ENCODE data around the gene NR1H4. TPM values are rescaled to one million over a fixed set of nuclear protein-coding genes. Genes with fewer than 3 reads are reported as not detected.

The NR1H4 gene
- polyA plus RNA-seq, 1 experiment = not detected

GRCh38 chr12:100578923-100579322 lies 105.3 kb downstream of the NR1H4 start:
- H3K9me3 ChIP-seq (ENCODE audit: control insufficient read depth, insufficient read depth, low read length) = peaks cover 9% of the 10 kb centered on the region
- TF ChIP-seq CTCF (IDR thresholded peaks at IDR 0.05; ENCODE audit: low read depth, low read length) = no peak
- no peak for DNase-seq (ENCODE audit: low read depth, low spot score)
- ChIA-PET POLR2A (no interaction called here), CTCF (no interaction called here)
- no peaks in the 10 kb centered on the region for H3K27me3 ChIP-seq (ENCODE audit: control insufficient read depth, insufficient read depth, low read length)
- H3K4me3 ChIP-seq (ENCODE audit: low read depth, low read length) = no peak overlapping the region
- H3K27ac ChIP-seq (ENCODE audit: low read depth, low read length) = no peak overlapping the region

DNA sequence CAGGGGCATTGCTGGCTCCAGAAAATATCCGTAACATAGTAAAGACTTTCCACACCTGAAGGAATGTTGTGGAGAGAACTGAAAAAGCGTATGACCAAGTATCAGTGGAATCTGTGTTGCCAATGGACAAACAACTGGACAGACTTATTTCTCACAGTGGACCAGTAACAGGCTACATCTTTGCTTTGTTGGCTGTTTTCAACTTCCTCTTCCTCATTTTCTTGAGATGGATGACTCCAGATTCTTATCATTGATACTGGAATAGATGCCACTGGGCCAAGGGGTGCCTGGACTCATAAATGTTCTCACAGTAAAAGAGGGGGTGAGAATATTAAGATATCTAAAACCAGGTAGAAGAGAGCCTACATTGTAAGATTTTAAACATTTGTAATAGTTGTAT lies 106.2 kb downstream of the NR1H4 start:
- ChIA-PET POLR2A (no interaction called here), CTCF (no interaction called here)
- Histone ChIP-seq H3K27me3 (ENCODE audit: control insufficient read depth, insufficient read depth, low read length) (no peaks in the 10 kb centered on the region), H3K27ac (ENCODE audit: low read depth, low read length) (no peak overlapping the region), H3K4me3 (ENCODE audit: low read depth, low read length) (no peak overlapping the region), H3K9me3 (ENCODE audit: control insufficient read depth, insufficient read depth, low read length) (peaks cover 9% of the 10 kb centered on the region; the same call in 1 of the 2 replicates)
- DNase-seq (ENCODE audit: low read depth, low spot score) = no peak
- no peak for TF ChIP-seq CTCF (IDR thresholded peaks at IDR 0.05; ENCODE audit: low read depth, low read length)

DNA sequence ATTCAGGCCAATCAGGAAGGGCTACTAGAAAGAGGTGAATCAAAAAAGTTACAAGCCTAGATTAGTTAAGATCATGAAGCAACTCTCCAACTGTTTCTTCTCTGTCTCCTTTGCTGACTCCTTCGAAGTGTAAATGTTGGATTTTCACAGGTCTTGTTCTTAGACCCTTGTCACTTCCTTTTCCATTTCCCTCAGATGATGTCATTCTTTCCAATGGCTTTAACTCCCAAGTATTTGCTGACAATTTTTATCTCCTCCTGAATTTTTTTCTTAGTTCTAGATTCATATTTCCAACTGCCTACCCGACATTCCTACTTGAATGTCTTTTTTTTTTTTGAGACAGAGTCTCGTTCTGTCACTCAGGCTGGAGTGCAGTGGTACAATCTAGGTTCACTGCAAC lies 110.6 kb downstream of the NR1H4 start:
- Histone ChIP-seq H3K27ac (ENCODE audit: low read depth, low read length) (no peak overlapping the region), H3K9me3 (ENCODE audit: control insufficient read depth, insufficient read depth, low read length) (peaks cover 12% of the 10 kb centered on the region), H3K27me3 (ENCODE audit: control insufficient read depth, insufficient read depth, low read length) (no peaks in the 10 kb centered on the region), H3K4me3 (ENCODE audit: low read depth, low read length) (no peak overlapping the region)
- POLR2A ChIA-PET = no interaction called here
- DNase-seq (ENCODE audit: low read depth, low spot score) = no peak
- CTCF ChIA-PET = no interaction called here
- no peak for TF ChIP-seq CTCF (IDR thresholded peaks at IDR 0.05; ENCODE audit: low read depth, low read length)

DNA sequence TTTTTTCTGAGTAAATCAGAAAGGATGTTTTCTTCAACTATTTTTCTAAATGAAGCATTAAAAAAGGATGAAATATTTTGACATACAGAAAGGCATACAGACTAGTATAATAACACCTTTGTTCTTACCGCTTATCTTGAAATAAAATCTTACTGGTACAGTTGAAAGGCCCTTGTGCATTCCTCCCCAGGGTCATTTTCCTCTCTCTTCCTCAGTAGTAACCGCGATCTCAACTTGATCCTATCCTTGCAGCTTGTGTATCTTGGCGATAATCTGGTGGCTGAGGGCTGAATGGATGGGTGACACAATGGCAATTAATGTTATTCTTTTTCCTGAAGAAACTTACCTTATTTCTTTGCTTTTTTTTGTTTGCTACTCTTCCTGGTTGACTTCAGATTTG lies 118.3 kb downstream of the NR1H4 start:
- ChIA-PET POLR2A (no interaction called here), CTCF (no interaction called here)
- H3K9me3 ChIP-seq (ENCODE audit: control insufficient read depth, insufficient read depth, low read length) = peaks cover 3% of the 10 kb centered on the region
- no peak for TF ChIP-seq CTCF (IDR thresholded peaks at IDR 0.05; ENCODE audit: low read depth, low read length)
- no peak overlapping the region for H3K4me3 ChIP-seq (ENCODE audit: low read depth, low read length)
- DNase-seq (ENCODE audit: low read depth, low spot score) = no peak
- H3K27ac ChIP-seq (ENCODE audit: low read depth, low read length) = no peak overlapping the region
- no peaks in the 10 kb centered on the region for H3K27me3 ChIP-seq (ENCODE audit: control insufficient read depth, insufficient read depth, low read length)

DNA sequence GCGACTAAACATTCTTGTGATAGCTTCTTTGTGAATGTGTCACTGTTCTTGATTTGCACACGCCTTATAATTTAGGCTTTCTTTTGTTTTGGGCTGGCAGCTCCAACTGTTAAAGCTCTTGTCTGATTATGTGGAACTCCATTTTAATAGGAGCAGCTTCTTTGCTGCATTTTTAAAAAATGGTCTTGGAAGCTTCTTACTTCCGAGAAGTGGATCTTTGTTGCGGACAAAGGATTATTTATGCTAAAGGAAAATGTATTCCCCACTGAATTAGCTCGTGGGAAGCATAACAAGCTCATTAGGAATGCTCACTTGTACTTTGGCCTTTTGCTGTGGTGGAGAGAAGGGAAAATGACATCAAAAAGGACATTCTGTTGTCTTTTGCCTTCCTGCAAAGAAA lies 119.8 kb downstream of the NR1H4 start:
- no peak for DNase-seq (ENCODE audit: low read depth, low spot score)
- ChIA-PET CTCF (interaction anchor here (1.1 to 1.5 kb wide), 2 partner anchors 10 to 75 kb away, joined by 4 read pairs; no protein-coding TSS in a partner anchor), POLR2A (no interaction called here)
- TF ChIP-seq CTCF (IDR thresholded peaks at IDR 0.05; ENCODE audit: low read depth, low read length) = no peak
- Histone ChIP-seq H3K4me3 (ENCODE audit: low read depth, low read length) (peak overlapping the region; percentile 34), H3K27ac (ENCODE audit: low read depth, low read length) (no peak overlapping the region), H3K9me3 (ENCODE audit: control insufficient read depth, insufficient read depth, low read length) (peaks cover 2% of the 10 kb centered on the region; the same call in 1 of the 2 replicates), H3K27me3 (ENCODE audit: control insufficient read depth, insufficient read depth, low read length) (no peaks in the 10 kb centered on the region)

All from AG04450 (cell line).